HS-27A (cell line): ENCODE measurements around the gene RNF208.
"Not testable (repeated sequence)": the region's sequence is repeated elsewhere in the genome, so short reads cannot be mapped to it uniquely, and the experiment has no call there.

Experiments used
- DNase-seq: peaks from one replicate; pipeline ENCODE4 v3.0.0-alpha.2; 2012; ENCODE audit warnings: low read depth, missing footprints

The RNF208 gene

GRCh38 chr9:137240318-137240840 is 18.3 kb upstream of the RNF208 start:
- DNase-seq, result peak; percentile 40

GRCh38 chr9:137239541-137240200 is 17.6 kb upstream of the RNF208 start:
- DNase-seq, result not testable (repeated sequence)

GRCh38 chr9:137237759-137238726 is 16.0 kb upstream of the RNF208 start:
- no peak for DNase-seq

- no peak for DNase-seq
These were observed 14.9 kb upstream of the RNF208 start for GRCh38 chr9:137236936-137237421.

- no peak for DNase-seq
These were observed 14.3 kb upstream of the RNF208 start for GRCh38 chr9:137236238-137236935.

- DNase-seq, result no peak
These were observed 13.6 kb upstream of the RNF208 start for GRCh38 chr9:137235424-137236237.

- DNase-seq, result no peak
These were observed 12.9 kb upstream of the RNF208 start for GRCh38 chr9:137234758-137235423.

GRCh38 chr9:137234055-137234697 is 12.1 kb upstream of the RNF208 start:
- no peak for DNase-seq

- no peak for DNase-seq
These were observed 11.3 kb upstream of the RNF208 start for GRCh38 chr9:137233143-137233980.

- DNase-seq, result no peak
These were observed 10.5 kb upstream of the RNF208 start for GRCh38 chr9:137232510-137232909.

- no peak for DNase-seq
These were observed 10.1 kb upstream of the RNF208 start for GRCh38 chr9:137232101-137232500.

GRCh38 chr9:137231372-137232039 is 9.5 kb upstream of the RNF208 start:
- no peak for DNase-seq

GRCh38 chr9:137230705-137231371 is 8.8 kb upstream of the RNF208 start, which contains the start of gene SLC34A3:
SLC34A3 (plus strand) TSS chr9:137230901; CDS start chr9:137231703, 802 bp downstream.
- DNase-seq, result no peak

GRCh38 chr9:137229903-137230704 is 8.1 kb upstream of the RNF208 start:
- no peak for DNase-seq

GRCh38 chr9:137228968-137229896 is 7.2 kb upstream of the RNF208 start:
- DNase-seq, result no peak

- no peak for DNase-seq
These were observed 6.5 kb upstream of the RNF208 start for GRCh38 chr9:137228506-137228967.
